ENCODE results near the gene DISC1. TPM values are rescaled to one million over a fixed set of nuclear protein-coding genes. Genes with fewer than 3 reads are reported as not detected.

Gene DISC1
- total RNA-seq, 1 donor from 2014 or later = 5.2 TPM

DNA sequence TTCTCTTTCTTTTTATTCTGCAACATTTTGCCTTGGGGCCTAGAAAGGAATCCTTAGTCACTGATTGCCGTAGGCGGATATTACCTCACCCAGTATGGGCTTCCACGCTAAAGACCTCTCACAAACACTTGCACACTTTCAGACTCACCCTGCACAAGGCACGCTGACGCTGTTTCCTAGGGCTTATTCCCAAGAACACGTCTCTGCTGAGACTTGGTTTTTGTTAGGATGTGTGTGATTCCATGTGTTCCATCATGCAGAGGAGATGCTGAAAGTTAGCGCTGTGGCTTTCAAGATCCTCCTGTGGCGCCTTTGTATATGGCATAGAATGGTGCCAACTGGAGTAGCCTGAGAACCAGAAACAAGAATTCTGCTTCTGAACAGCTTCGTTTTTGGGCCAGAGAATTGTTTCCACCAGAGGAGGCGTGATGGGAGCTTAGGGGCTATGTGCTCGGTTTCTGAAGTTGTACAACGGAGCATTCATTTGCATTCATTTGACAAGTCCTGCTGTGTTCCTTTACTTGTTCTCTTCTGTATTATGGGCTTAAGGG lies 297.0 kb downstream of the DISC1 start:
- Mint-ChIP-seq H3K27ac (no peak overlapping the region), H3K4me3 (ENCODE audit: low read depth) (no peak overlapping the region), H3K27me3 (peaks cover 35% of the 10 kb centered on the region), H3K4me1 (ENCODE audit: low read depth) (peaks cover 15% of the 10 kb centered on the region), H3K9me3 (ENCODE audit: low read depth) (no peaks in the 10 kb centered on the region), H3K36me3 (ENCODE audit: insufficient read depth) (no peaks in the 10 kb centered on the region)
- TF ChIP-seq, protein P1, sequence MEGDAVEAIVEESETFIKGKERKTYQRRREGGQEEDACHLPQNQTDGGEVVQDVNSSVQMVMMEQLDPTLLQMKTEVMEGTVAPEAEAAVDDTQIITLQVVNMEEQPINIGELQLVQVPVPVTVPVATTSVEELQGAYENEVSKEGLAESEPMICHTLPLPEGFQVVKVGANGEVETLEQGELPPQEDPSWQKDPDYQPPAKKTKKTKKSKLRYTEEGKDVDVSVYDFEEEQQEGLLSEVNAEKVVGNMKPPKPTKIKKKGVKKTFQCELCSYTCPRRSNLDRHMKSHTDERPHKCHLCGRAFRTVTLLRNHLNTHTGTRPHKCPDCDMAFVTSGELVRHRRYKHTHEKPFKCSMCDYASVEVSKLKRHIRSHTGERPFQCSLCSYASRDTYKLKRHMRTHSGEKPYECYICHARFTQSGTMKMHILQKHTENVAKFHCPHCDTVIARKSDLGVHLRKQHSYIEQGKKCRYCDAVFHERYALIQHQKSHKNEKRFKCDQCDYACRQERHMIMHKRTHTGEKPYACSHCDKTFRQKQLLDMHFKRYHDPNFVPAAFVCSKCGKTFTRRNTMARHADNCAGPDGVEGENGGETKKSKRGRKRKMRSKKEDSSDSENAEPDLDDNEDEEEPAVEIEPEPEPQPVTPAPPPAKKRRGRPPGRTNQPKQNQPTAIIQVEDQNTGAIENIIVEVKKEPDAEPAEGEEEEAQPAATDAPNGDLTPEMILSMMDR (IDR thresholded peaks at IDR 0.05; ENCODE audit: unreplicated experiment) = no peak
- DNase-seq (ENCODE audit: low spot score, unreplicated experiment) = no peak

DNA sequence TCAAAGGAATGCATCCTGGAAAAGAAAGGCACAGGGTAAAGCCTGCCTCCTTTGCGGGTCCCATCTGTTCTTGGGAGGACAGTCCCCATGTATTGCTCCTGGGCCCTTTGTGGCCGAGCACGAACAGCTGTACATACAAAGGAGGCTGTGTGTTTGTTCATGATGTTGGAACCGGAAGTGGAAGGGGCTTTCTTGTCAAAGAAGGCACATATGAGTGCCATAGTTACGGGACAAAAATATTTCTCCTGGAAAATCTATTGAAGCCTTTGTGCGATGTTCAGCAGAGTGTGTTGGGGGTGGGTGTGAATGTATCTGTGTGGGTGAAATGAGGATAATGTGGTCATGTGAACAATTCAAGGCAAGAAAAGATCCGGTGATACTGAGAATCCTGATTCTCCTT lies 297.6 kb downstream of the DISC1 start:
- Mint-ChIP-seq H3K27me3 (peaks cover 42% of the 10 kb centered on the region), H3K27ac (no peak overlapping the region), H3K9me3 (ENCODE audit: low read depth) (no peaks in the 10 kb centered on the region), H3K4me3 (ENCODE audit: low read depth) (no peak overlapping the region), H3K4me1 (ENCODE audit: low read depth) (peaks cover 21% of the 10 kb centered on the region), H3K36me3 (ENCODE audit: insufficient read depth) (no peaks in the 10 kb centered on the region)
- no peak for DNase-seq (ENCODE audit: low spot score, unreplicated experiment)
- TF ChIP-seq, protein P1 (IDR thresholded peaks at IDR 0.05; ENCODE audit: unreplicated experiment) = no peak

DNA sequence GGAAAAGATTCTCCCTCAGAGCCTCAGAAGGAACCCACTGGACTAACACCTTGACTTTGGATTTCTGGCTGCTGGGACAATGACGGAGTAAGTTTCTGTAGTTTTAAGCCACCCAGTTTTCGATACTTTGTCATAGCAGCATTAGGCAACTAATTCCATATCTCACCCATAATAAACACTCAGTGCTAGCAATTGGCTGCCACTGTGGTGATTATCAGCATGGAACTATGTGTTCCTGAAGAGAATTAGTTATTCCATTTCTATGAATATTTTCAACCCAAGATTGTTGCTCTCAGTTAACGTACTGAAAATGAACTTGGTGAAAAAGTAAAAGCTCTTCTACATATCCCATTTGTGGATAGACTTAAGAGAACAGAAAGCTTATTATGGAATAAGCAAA lies 299.3 kb downstream of the DISC1 start:
- TF ChIP-seq, protein P1 (IDR thresholded peaks at IDR 0.05; ENCODE audit: unreplicated experiment) = no peak
- DNase-seq (ENCODE audit: low spot score, unreplicated experiment) = no peak
- H3K36me3 Mint-ChIP-seq (ENCODE audit: insufficient read depth) = no peaks in the 10 kb centered on the region
- H3K27me3 Mint-ChIP-seq = peaks cover 52% of the 10 kb centered on the region
- no peak overlapping the region for H3K4me3 Mint-ChIP-seq (ENCODE audit: low read depth)
- no peak overlapping the region for H3K27ac Mint-ChIP-seq
- H3K4me1 Mint-ChIP-seq (ENCODE audit: low read depth) = peaks cover 22% of the 10 kb centered on the region
- H3K9me3 Mint-ChIP-seq (ENCODE audit: low read depth) = no peaks in the 10 kb centered on the region

DNA sequence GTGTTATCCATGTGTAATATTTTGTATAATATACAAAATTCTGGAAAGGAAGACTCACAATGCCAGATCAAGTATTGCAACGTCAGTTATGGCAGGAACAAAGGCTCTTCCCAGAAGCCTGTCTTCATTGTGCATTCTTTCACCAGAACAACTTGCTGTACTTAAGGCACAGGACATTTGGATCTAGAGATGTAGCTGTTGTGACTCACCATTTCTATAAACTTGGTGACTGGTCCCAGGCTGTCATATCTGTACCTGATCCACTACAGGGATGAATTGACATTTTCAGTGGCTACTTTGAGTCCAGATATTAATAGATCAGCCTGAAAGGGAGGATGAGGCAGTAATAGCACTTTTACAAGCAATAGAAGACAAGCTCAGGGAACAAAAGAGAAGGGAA lies 299.8 kb downstream of the DISC1 start:
- H3K27ac Mint-ChIP-seq = no peak overlapping the region
- no peaks in the 10 kb centered on the region for H3K9me3 Mint-ChIP-seq (ENCODE audit: low read depth)
- peaks cover 52% of the 10 kb centered on the region for H3K27me3 Mint-ChIP-seq
- H3K4me3 Mint-ChIP-seq (ENCODE audit: low read depth) = no peak overlapping the region
- peaks cover 22% of the 10 kb centered on the region for H3K4me1 Mint-ChIP-seq (ENCODE audit: low read depth)
- TF ChIP-seq, protein P1 (IDR thresholded peaks at IDR 0.05; ENCODE audit: unreplicated experiment) = no peak
- no peak for DNase-seq (ENCODE audit: low spot score, unreplicated experiment)
- no peaks in the 10 kb centered on the region for H3K36me3 Mint-ChIP-seq (ENCODE audit: insufficient read depth)

DNA sequence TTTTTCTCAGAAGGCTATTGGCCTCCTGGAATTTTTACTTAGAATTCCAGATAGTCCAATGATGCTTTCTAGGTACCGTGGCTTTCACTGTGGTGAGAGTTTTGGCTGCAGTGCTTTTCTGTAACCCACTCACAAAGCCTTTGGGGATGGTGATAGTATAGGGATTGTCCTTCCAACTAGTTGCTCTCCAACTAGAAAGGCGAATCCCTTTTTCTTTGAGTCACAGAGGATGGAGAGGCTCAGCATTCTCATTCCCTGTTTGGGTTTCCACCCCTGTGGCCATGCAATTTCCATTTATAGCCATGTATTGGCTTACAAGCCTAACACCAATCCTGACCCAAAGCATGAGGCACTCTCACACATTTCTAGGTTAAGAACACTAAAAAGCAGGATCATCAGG lies 300.3 kb downstream of the DISC1 start:
- no peak for DNase-seq (ENCODE audit: low spot score, unreplicated experiment)
- TF ChIP-seq, protein P1 (IDR thresholded peaks at IDR 0.05; ENCODE audit: unreplicated experiment) = no peak
- H3K36me3 Mint-ChIP-seq (ENCODE audit: insufficient read depth) = no peaks in the 10 kb centered on the region
- peaks cover 52% of the 10 kb centered on the region for H3K27me3 Mint-ChIP-seq
- no peaks in the 10 kb centered on the region for H3K9me3 Mint-ChIP-seq (ENCODE audit: low read depth)
- H3K27ac Mint-ChIP-seq = no peak overlapping the region
- H3K4me1 Mint-ChIP-seq (ENCODE audit: low read depth) = peaks cover 22% of the 10 kb centered on the region
- H3K4me3 Mint-ChIP-seq (ENCODE audit: low read depth) = no peak overlapping the region

Measured in progenitor cell of endocrine pancreas (in vitro differentiated cells).